OCI-LY7 (cell line): ENCODE measurements around the gene ATRAID. TPM values are rescaled to one million over a fixed set of nuclear protein-coding genes. Genes with fewer than 3 reads are reported as not detected.

Source experiments
- BruUV-seq: library from RNA; stranded (reverse); fragments of 400-500 nt; replicated peaks from 2 replicates; lab custom pipeline; 2021; lab: Mats Ljungman, UMichigan
- CTCF ChIA-PET: fragments of 300-600 bp; sonication (Branson Sonifier 250); formaldehyde crosslinking; loops from one replicate; lab custom pipeline; 2022; ENCODE audit warnings: antibody characterized with exemption; ENCODE audit not compliant: unreplicated experiment; lab: Charles Lee
- POLR2A ChIA-PET: fragments of 300-600 bp; sonication (Branson Sonifier 250); formaldehyde crosslinking; loops from one replicate; lab custom pipeline; 2022; ENCODE audit warnings: antibody characterized with exemption; lab: Charles Lee
- DNase-seq: peaks from one replicate; pipeline ENCODE4 v3.0.0-alpha.2; 2015; ENCODE audit warnings: low spot score
- H2AFZ ChIP-seq: fragments of 200-600 bp; sonication (generic), shearing (Covaris generic); 2 replicates; pipeline ENCODE4 v1.6.1; 2014; ENCODE audit warnings: mild to moderate bottlenecking, antibody characterized with exemption, low read length, moderate library complexity
- H3K27ac ChIP-seq: fragments of 200-600 bp; sonication (generic); 2 replicates; pipeline ENCODE4 v1.5.1; 2014; ENCODE audit warnings: mixed run types, low read depth, mild to moderate bottlenecking, moderate library complexity, low read length, inconsistent platforms; ENCODE audit not compliant: poor library complexity, severe bottlenecking
- H3K36me3 ChIP-seq: fragments of 200-600 bp; sonication (generic); 2 replicates; pipeline ENCODE4 v1.6.1; 2014; ENCODE audit warnings: mild to moderate bottlenecking, antibody characterized with exemption, low read length, moderate library complexity, mixed read lengths; ENCODE audit not compliant: insufficient read depth
- H3K4me1 ChIP-seq: fragments of 200-600 bp; sonication (generic); 2 replicates; pipeline ENCODE4 v1.5.1; 2014; ENCODE audit warnings: mild to moderate bottlenecking, low read length; ENCODE audit not compliant: insufficient read depth, poor library complexity, severe bottlenecking
- H3K4me2 ChIP-seq: fragments of 200-600 bp; sonication (generic); 2 replicates; pipeline ENCODE4 v1.6.1; 2014; ENCODE audit warnings: mild to moderate bottlenecking, low read length
- H3K4me3 ChIP-seq: fragments of 200-600 bp; sonication (generic); 2 replicates; pipeline ENCODE4 v1.5.1; 2014; ENCODE audit warnings: mild to moderate bottlenecking, low read depth, low read length; ENCODE audit not compliant: poor library complexity, severe bottlenecking
- H3K79me2 ChIP-seq: fragments of 200-600 bp; sonication (generic); 2 replicates; pipeline ENCODE4 v1.6.1; 2016; ENCODE audit warnings: low read depth, mild to moderate bottlenecking, low read length, moderate library complexity, mixed read lengths; ENCODE audit not compliant: insufficient read depth
- H3K9me2 ChIP-seq: fragments of 200-600 bp; sonication (generic); 2 replicates; pipeline ENCODE4 v1.6.1; 2016; ENCODE audit warnings: mild to moderate bottlenecking, low read length, mixed read lengths; ENCODE audit not compliant: insufficient read depth
- H3K9me3 ChIP-seq: fragments of 200-600 bp; sonication (generic); 2 replicates; pipeline ENCODE4 v1.6.1; 2014; ENCODE audit warnings: mild to moderate bottlenecking, mixed run types, low read length, mixed read lengths
- H4K20me1 ChIP-seq: fragments of 200-600 bp; sonication (generic); 2 replicates; pipeline ENCODE4 v1.6.1; 2014; ENCODE audit warnings: mild to moderate bottlenecking, antibody characterized with exemption, low read length, moderate library complexity, mixed read lengths; ENCODE audit not compliant: insufficient read depth
- EZH2phosphoT487 ChIP-seq: fragments of 200-600 bp; sonication (generic); IDR thresholded peaks from 2 replicates; pipeline ENCODE4 v1.6.1; 2018; ENCODE audit warnings: low read depth, borderline replicate concordance, mild to moderate bottlenecking, mixed run types, antibody characterized with exemption, low read length, moderate library complexity, mixed read lengths
- intact Hi-C: fragments of 100-400 bp; cut with micrococcal nuclease; formaldehyde crosslinking; loops from one replicate; pipeline ENCODE4 v1.10.0; 2022; ENCODE audit not compliant: unreplicated experiment
- total RNA-seq, 2 experiments: library from RNA; depleted of rRNA in 1 of 2; stranded (reverse); fragments of >200 nt in 1 of 2; shearing (Covaris generic) in 1 of 2; gene quantifications; 2 replicates each; pipeline ENCODE4 v1.2.3, GENCODE V29; 2014 to 2022
- TF ChIP-seq, protein P1 (sequence below): fragments of 200-600 bp; sonication (generic); conservative IDR thresholded peaks from 2 replicates; pipeline ENCODE4 v1.5.1; 2014; ENCODE audit warnings: mild to moderate bottlenecking, antibody characterized with exemption, low read length, moderate library complexity, mixed read lengths

ATRAID gene
- total RNA-seq, 2 experiments from 2014 or later = 92.7 to 93.3 TPM

DNA sequence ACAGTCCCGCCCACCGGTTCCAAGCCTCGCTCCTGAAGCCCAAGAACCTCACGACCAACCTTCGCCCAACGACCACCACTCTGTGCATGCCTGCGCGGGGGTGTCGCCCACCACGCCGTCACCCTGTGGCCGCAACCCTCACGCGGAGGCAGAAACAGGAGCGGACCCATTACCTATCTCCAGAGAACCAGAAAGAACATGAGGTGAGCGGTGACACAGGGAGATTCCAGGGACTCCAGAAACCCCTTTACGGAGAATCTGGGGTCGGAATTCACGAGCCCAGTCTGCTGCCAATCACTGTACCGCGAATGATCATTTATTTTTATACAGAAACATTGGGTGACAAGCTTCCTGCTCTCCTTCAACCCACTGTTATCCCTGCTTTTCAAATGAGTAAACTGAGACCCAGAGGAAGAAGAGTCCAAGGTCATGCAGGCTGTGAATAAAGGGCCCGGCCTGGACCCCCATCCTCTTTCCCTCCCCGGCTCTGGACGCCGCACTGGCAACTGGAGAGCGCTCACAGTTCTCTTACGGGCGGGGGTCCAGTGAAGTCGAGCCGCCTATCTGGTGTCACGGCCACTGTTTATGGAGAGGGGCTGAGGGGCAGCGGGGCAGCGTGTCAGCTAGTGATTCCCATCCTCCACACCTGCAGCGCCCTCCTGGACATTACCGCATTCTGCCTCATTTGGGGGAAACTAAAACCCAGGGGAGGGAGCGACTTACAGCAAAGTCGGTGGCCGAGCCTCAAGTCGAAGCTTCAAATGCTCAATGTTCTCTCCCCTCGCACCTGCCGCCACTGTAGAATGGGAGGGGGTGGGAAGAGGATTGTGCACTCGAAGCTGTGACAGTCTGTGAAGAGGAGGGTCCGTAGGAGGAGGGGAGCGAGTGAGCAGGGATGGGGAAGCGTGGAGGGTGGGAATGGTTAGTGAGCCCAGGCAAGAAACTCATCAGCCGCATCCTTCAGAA lies 51.7 kb downstream of the ATRAID start:
- peak; percentile 47 for DNase-seq
- intact Hi-C loops = loop anchor here (2.0 kb wide), 1 partner anchor 27 kb away; no protein-coding TSS in a partner anchor
- TF ChIP-seq EZH2phosphoT487 = no peak
- TF ChIP-seq, protein P1, sequence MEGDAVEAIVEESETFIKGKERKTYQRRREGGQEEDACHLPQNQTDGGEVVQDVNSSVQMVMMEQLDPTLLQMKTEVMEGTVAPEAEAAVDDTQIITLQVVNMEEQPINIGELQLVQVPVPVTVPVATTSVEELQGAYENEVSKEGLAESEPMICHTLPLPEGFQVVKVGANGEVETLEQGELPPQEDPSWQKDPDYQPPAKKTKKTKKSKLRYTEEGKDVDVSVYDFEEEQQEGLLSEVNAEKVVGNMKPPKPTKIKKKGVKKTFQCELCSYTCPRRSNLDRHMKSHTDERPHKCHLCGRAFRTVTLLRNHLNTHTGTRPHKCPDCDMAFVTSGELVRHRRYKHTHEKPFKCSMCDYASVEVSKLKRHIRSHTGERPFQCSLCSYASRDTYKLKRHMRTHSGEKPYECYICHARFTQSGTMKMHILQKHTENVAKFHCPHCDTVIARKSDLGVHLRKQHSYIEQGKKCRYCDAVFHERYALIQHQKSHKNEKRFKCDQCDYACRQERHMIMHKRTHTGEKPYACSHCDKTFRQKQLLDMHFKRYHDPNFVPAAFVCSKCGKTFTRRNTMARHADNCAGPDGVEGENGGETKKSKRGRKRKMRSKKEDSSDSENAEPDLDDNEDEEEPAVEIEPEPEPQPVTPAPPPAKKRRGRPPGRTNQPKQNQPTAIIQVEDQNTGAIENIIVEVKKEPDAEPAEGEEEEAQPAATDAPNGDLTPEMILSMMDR = no peak
- CTCF ChIA-PET = interaction anchor here (1.0 to 1.4 kb wide), 4 partner anchors 12 to 39 kb away, joined by 3 to 4 read pairs (median 3); no protein-coding TSS in a partner anchor
- H4K20me1 ChIP-seq = no peaks in the 10 kb centered on the region
- peaks cover 12% of the 10 kb centered on the region; the same call in 1 of the 2 replicates for H3K79me2 ChIP-seq
- H3K9me3 ChIP-seq = no peaks in the 10 kb centered on the region
- peak overlapping the region; percentile 90 for H3K4me3 ChIP-seq
- peaks cover 53% of the 10 kb centered on the region for H3K4me1 ChIP-seq
- peak overlapping the region; percentile 100 for H3K4me2 ChIP-seq
- peak overlapping the region; percentile 2 for H3K27ac ChIP-seq
- H3K36me3 ChIP-seq = peaks cover 6% of the 10 kb centered on the region; the same call in 1 of the 2 replicates
- BruUV-seq = no TSS peak
- peak overlapping the region; percentile 84 for H2AFZ ChIP-seq
- H3K9me2 ChIP-seq = no peaks in the 10 kb centered on the region
- POLR2A ChIA-PET = interaction anchor here (0.7 to 1.8 kb wide), 5 partner anchors 9 to 130 kb away, joined by 3 to 5 read pairs (median 4); no protein-coding TSS in a partner anchor

DNA sequence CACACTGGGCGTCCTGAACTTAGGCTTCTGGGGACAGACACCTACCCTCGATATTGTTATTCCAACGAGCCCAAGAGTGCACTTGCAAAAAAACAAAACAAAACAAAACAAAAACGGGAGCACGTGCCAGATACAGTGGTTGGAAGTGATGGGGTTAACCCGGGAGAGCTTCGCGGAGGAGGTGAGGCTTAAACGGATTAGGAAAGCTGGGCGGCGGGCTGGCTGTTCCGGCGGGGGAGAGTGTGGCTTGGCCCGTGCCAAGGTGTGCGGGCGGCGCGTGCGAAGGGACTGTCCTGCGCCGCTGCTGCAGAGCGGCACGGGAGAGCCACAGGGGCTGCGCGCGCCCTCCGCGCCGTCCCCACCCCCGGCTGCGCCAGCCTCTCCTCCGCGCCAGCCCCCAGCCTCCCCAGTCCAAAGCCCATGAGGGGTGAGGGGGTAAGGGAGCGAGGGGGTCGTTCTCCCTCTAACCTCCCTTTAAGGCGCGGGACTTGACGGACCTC lies 52.5 kb downstream of the ATRAID start:
- ChIA-PET POLR2A (interaction anchor here (0.7 to 1.1 kb wide), 4 partner anchors 8 to 45 kb away, joined by 3 to 5 read pairs (median 4); no protein-coding TSS in a partner anchor), CTCF (interaction anchor here (1.1 to 2.1 kb wide), 2 partner anchors 15 to 28 kb away, joined by 3 to 7 read pairs; no protein-coding TSS in a partner anchor)
- Histone ChIP-seq H4K20me1 (no peaks in the 10 kb centered on the region), H3K4me3 (peak overlapping the region; percentile 90), H3K36me3 (peaks cover 6% of the 10 kb centered on the region; the same call in 1 of the 2 replicates), H3K27ac (peak overlapping the region; percentile 23), H3K79me2 (peaks cover 12% of the 10 kb centered on the region; the same call in 1 of the 2 replicates), H3K9me3 (no peaks in the 10 kb centered on the region), H3K9me2 (no peaks in the 10 kb centered on the region), H3K4me2 (peak overlapping the region; percentile 100), H2AFZ (peak overlapping the region; percentile 76), H3K4me1 (peaks cover 53% of the 10 kb centered on the region)
- DNase-seq = peak; percentile 22
- intact Hi-C loops = loop anchor here (2.0 kb wide), 1 partner anchor 26 kb away; no protein-coding TSS in a partner anchor
- no TSS peak for BruUV-seq
- TF ChIP-seq, protein P1 = no peak
- TF ChIP-seq EZH2phosphoT487 = no peak
